ENCODE results near the gene IMPDH1.

GRCh38 chr7:128455543-128456254 lies 45.9 kb upstream of the IMPDH1 start, which contains the start of gene HILPDA:
- TF ChIP-seq CEBPG (CRISPR knock-in tag; IDR thresholded peaks at IDR 0.05) (no peak), CEBPG (tag; conservative IDR thresholded peaks at IDR 0.05 in 1 of 2, IDR thresholded peaks at IDR 0.05 in 1 of 2) (no peak), SRSF9 (IDR thresholded peaks at IDR 0.05; ENCODE audit: borderline replicate concordance, low read depth, low read length) (no peak)
